Uterus (tissue), 2 donors: ENCODE data around the gene MCUB.

Experiments used
- POLR2A ChIP-seq, 2 donors: fragments of 450-650 bp; IDR thresholded peaks; one replicate each; pipeline ENCODE4 v1.6.1; 2016; ENCODE audit warnings: antibody characterized with exemption in 2 of 2, mild to moderate bottlenecking in 1 of 2, moderate library complexity in 1 of 2
- TF ChIP-seq, protein P1 (sequence below), 4 experiments: fragments of 200-600 bp in 2 of 4; fragments of 450-650 bp in 2 of 4; sonication (generic) in 2 of 4; IDR thresholded peaks; one replicate each; pipeline ENCODE4 v1.5.1; 2016 to 2019; ENCODE audit warnings: antibody characterized with exemption in 4 of 4, mild to moderate bottlenecking in 2 of 4, moderate library complexity in 1 of 4

DNA sequence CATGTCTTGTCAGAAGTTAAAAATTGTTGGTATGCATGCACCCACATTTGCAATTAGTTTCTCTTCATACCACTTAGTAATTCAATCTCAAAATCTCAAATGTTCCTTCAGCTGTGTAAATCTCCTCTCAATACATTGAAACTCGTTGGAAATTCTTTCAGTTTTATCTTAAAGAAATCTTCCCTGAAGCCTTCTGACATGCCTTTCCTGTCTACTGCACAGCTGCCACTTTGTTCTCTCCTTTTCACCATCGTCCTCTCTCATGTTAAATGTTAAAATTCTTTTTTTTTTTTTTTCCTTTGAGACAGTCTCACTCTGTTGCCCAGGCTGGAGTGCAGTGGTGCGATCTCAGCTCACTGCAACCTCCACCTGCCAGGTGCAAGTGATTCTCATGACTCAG lies 30.9 kb downstream of the MCUB start:
- TF ChIP-seq, protein P1, sequence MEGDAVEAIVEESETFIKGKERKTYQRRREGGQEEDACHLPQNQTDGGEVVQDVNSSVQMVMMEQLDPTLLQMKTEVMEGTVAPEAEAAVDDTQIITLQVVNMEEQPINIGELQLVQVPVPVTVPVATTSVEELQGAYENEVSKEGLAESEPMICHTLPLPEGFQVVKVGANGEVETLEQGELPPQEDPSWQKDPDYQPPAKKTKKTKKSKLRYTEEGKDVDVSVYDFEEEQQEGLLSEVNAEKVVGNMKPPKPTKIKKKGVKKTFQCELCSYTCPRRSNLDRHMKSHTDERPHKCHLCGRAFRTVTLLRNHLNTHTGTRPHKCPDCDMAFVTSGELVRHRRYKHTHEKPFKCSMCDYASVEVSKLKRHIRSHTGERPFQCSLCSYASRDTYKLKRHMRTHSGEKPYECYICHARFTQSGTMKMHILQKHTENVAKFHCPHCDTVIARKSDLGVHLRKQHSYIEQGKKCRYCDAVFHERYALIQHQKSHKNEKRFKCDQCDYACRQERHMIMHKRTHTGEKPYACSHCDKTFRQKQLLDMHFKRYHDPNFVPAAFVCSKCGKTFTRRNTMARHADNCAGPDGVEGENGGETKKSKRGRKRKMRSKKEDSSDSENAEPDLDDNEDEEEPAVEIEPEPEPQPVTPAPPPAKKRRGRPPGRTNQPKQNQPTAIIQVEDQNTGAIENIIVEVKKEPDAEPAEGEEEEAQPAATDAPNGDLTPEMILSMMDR (IDR thresholded peaks at IDR 0.05): no peak
- TF ChIP-seq POLR2A (IDR thresholded peaks at IDR 0.05): no peak
